LHCN-M2 (cell line): ENCODE measurements around the gene TRPM5. TPM values are rescaled to one million over a fixed set of nuclear protein-coding genes. Genes with fewer than 3 reads are reported as not detected.
A peak's percentile ranks its signal among the peaks of the same experiment; 100 is the strongest.

Source experiments
- DNase-seq: peaks from one replicate; pipeline ENCODE4 v3.0.0-alpha.2; 2012; ENCODE audit warnings: low read depth
- total RNA-seq: library from RNA; depleted of rRNA; stranded (reverse); fragments of >200 nt; gene quantifications from 2 replicates; pipeline ENCODE4 v1.2.3, GENCODE V29; 2014

The TRPM5 gene
- total RNA-seq, 1 experiment from 2014 or later, result not detected

GRCh38 chr11:2409126-2409525 lies 35.2 kb downstream of the TRPM5 start:
- DNase-seq, result no peak

DNA sequence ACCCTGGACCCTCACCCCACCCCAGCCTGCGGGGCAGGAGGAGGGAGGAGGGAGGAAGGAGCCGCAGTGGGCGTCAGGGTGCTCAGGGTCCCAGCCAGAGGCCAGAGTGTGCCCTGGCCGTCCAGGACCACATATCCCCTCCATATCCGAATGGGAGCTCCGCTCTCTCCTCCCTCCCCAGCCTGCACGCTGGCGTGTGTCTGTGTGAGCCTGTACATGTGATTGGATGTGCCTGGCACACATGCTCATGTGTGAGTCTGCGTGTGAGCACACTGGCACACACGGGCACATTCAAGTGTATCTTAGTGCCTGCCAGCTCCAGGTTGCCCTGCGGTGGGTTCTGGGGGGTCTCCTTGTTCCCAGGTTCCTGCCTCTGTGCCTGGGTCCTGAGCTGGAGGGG lies 35.6 kb downstream of the TRPM5 start:
- no peak for DNase-seq

GRCh38 chr11:2406878-2407410 lies 37.4 kb downstream of the TRPM5 start:
- DNase-seq, result no peak

- DNase-seq, result no peak
Observed at GRCh38 chr11:2406451-2406850, 37.9 kb downstream of the TRPM5 start.

DNA sequence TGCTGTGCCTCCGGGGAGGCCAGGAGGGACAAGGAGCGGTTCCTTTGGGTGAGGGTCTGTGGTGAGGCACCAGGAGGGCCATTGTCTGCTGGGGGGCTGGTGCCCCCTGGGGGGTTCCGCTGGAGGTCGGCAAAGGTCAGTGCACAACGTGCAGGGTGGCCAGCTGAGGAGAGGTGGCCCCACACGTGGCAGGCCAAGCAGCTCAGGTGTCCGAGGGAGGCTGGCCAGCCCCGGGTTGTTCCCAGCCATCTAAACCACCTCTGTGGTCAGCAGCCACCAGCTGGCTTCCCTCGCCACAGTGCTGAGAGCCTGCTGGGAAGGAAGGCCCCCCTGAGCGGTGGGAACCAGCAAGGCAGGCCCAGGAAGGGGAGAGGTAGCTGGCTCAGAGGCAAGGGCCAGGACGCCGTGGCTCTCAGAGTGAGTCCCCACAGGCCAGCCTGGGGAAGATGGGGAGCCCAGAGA lies 39.5 kb downstream of the TRPM5 start:
- DNase-seq, result no peak

DNA sequence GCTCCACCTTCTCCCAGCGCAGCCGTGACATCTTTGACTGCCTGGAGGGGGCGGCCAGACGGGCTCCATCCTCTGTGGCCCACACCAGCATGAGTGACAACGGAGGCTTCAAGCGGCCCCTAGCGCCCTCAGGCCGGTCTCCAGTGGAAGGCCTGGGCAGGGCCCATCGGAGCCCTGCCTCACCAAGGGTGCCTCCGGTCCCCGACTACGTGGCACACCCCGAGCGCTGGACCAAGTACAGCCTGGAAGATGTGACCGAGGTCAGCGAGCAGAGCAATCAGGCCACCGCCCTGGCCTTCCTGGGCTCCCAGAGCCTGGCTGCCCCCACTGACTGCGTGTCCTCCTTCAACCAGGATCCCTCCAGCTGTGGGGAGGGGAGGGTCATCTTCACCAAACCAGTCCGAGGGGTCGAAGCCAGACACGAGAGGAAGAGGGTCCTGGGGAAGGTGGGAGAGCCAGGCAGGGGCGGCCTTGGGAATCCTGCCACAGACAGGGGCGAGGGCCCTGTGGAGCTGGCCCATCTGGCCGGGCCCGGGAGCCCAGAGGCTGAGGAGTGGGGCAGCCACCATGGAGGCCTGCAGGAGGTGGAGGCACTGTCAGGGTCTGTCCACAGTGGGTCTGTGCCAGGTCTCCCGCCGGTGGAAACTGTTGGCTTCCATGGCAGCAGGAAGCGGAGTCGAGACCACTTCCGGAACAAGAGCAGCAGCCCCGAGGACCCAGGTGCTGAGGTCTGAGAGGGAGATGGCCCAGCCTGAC lies 41.2 kb downstream of the TRPM5 start:
- DNase-seq, result no peak

DNA sequence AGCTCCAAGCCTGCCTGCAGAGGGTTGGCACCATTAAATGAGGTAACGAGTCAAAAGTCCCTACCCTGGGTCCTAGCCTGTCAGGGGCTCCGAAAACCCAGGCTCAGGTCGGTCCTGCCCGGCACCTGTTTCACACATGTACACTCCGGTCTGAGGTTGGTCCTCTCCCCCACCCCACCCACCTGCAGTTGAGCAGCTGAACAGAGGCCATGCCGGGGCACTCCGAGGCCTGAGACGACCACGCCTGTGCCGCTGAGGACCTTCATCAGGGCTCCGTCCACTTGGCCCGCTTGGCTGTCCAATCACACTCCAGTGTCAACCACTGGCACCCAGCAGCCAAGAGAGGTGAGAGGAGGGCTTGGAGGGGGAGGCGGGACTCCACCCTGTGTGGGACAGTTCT lies 42.2 kb downstream of the TRPM5 start:
- DNase-seq, result no peak

GRCh38 chr11:2401436-2401984 lies 42.8 kb downstream of the TRPM5 start:
- no peak for DNase-seq

DNA sequence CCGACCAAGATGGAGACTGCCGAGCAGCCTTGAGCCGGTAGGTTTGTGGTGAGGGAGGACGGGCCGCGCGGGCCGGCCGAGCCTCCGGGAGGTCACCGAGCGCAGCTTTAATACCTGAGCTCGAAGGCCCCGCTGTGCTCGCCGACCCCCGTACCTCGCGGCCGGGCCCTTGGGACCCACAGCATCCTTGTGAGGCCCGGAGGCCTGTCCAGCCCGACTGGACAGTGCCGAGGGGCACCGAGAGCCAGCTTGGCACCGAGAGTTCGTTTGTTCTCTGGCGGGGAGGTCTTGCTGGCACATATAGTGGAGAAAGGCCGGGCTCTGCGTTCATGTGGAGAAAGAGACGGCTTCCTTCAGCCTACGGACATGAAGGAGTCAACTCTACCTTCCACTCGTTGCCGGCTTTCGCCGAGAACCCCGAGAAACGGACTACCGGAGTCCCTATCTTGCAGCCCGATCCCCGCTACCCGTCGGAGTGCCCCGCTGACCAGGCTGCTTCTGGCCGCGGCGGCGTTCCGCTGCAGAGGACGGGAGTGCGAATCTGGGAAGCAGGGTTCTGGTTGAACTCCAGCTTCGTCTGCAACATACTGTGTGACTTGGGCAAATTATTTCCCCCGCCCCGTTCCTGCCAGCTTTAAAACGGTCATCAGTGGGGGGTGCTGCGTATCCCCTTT lies 43.4 kb downstream of the TRPM5 start:
- no peak for DNase-seq

GRCh38 chr11:2400069-2400761 lies 44.1 kb downstream of the TRPM5 start, which contains the start of gene TSSC4:
TSS of gene TSSC4 (plus strand) at chr11:2400750. CDS start at chr11:2402634, 1,884 bp downstream.
- DNase-seq, result peak; percentile 100

DNA sequence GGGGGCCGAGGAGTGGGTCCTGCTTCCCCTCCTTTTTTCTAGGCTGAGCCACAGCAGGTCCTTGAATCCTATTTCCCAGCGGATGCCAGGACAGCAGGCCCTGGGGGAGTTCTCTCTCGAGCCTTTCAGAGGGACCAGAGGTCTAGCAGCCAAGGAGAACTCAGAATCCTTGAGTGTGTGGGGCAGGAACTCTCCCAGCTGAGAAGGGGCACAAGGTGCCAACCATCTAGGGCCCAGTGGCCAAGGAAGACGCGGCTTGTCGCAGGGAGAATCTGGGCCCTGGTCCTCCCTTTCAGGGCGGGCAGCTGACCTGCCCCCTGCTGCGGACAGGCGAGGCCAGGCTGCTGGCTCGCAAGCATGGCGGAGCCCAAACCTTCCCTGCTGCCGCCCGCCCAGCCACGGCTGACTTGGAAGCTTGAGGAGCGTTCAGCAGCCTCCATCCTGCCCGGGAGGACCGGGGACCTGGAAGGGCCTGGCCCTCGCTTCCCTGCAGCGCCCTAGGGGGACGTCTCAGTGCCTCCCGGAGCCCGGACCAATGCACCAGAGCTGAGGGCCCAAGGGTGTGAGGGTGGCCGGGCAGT lies 44.7 kb downstream of the TRPM5 start:
- no peak for DNase-seq

DNA sequence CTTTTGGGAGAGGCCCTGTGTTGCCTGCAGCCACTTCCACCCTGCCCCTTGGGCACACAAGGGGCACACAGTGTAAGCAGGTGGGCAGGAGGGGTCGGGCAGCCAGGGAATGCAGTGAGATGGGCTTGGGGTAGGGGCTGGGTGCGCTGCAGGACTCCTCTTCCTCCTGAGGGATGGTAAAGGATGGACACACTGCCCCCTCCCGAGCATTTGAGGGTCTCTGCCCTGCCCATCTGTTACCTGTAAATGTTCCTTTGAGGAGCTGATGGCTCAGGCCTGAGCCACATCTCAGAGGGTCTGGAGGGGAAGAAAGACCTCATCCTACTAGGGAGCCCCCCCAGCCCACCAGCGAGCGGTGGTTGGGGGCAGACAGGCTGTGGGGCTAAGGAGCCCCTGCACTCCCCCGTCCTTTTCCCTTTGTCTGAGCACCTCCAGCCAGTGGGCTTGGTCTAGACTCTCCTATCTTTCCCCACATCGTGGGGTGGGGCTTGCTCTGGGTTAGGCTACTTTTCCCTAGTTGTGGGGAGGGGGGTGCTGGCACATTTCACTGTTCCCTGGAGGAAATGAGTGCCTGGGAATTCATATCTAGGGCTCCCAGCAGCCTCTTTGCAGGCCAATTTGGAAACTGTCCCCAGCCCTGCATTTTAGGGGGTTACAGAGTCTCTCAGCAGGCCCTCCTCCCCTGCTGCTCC lies 45.5 kb downstream of the TRPM5 start:
- no peak for DNase-seq

GRCh38 chr11:2397005-2397404 lies 47.3 kb downstream of the TRPM5 start:
- no peak for DNase-seq

DNA sequence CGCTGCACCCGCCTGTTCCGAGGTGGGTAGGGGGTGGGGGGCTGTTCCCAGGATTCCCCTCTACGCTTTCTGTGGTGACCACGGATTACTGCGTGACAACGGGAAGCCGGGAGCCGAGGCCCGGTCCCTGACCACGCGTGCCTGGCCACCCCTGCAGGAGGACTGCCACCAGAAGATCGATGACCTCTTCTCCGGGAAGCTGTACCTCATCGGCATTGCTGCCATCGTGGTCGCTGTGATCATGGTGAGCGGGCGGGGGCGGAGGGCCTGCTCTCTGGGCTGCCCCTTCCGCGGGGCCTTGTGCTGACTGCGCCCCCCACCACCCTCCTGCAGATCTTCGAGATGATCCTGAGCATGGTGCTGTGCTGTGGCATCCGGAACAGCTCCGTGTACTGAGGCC lies 47.8 kb downstream of the TRPM5 start:
- no peak for DNase-seq

DNA sequence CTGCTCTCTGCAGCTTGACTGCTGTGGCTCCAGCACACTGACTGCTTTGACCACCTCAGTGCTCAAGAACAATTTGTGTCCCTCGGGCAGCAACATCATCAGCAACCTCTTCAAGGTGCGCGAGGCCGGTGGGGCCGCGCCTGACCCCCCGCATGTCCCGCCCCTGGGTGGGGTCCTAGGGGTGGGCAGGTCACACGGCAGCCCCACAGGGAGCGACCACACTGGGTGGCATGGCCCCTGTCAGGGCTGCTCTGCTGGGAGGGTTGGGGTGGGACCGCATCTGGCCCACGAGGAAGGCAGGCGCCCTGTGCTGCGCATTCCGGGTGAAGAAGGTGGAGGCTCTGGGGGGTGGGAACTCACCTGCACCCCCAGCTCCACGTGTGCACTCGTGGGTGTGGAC lies 48.5 kb downstream of the TRPM5 start:
- DNase-seq, result no peak

DNA sequence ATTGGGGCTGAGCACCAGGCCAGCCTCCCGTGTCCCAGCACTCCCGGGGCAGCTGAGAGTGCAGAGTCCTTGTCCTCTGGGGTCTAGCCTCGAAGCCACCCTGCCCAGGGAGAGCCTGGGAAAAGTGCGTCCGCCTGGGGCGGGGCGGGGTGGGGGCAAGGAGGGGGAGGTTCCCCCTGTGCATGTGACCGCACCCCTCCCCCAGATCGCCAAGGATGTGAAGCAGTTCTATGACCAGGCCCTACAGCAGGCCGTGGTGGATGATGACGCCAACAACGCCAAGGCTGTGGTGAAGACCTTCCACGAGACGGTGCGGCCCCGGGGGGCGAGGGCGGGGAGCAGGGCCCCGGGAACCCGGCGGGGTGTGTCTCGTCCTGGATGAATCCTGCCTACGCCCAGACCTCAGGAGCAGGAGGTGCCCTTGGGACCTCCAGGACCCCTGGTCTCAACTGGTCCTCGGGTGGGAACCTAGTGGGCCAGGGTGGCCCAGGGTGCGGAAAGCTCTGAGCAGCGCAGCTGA lies 49.0 kb downstream of the TRPM5 start:
- DNase-seq, result no peak

DNA sequence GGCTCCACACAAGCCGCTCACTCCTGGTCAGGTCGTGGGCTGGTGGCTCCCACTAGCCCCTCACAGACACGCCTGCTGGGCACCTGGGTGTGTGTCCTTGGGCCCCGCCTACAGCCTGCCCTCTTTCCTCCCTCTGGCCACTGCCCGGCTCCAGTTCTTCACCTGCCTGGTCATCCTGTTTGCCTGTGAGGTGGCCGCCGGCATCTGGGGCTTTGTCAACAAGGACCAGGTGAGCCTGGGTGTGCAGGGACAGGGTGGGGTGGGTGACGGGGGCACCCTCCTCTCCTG lies 49.6 kb downstream of the TRPM5 start:
- DNase-seq, result no peak
